GM12801 (cell line): ENCODE data around the gene EDEM3.

Experiments
- CTCF ChIP-seq: IDR thresholded peaks from one replicate; pipeline ENCODE4 v1.5.1; 2011; ENCODE audit warnings: control low read depth; ENCODE audit not compliant: insufficient read length; ENCODE audit errors: extremely low read depth

Gene EDEM3

GRCh38 chr1:184644771-184645170, 109.9 kb downstream of the EDEM3 start:
- TF ChIP-seq CTCF: no peak

- TF ChIP-seq CTCF: no peak
These were observed 111.0 kb downstream of the EDEM3 start for GRCh38 chr1:184643661-184644060.

- TF ChIP-seq CTCF: no peak
These were observed 112.8 kb downstream of the EDEM3 start for GRCh38 chr1:184641894-184642293.

GRCh38 chr1:184640505-184640904, 114.2 kb downstream of the EDEM3 start:
- no peak for TF ChIP-seq CTCF
